ENCODE results near the gene CYP2B6.
A peak's percentile ranks its signal among the peaks of the same experiment; 100 is the strongest.

The CYP2B6 gene

GRCh38 chr19:41064974-41065569, 74.0 kb downstream of the CYP2B6 start:
- Histone ChIP-seq H3K36me3 (ENCODE audit: low read depth) (no peaks in the 10 kb centered on the region), H3K4me1 (ENCODE audit: insufficient read depth, poor library complexity, severe bottlenecking) (no peaks in the 10 kb centered on the region), H3K27me3 (ENCODE audit: insufficient read depth, poor library complexity, severe bottlenecking) (no peaks in the 10 kb centered on the region), H3K4me3 (ENCODE audit: severe bottlenecking) (no peak overlapping the region), H3K9me3 (ENCODE audit: severe bottlenecking) (no peaks in the 10 kb centered on the region), H3K27ac (ENCODE audit: poor library complexity, severe bottlenecking) (no peak overlapping the region)
- no peak for TF ChIP-seq CTCF (IDR thresholded peaks at IDR 0.05; ENCODE audit: poor library complexity, severe bottlenecking)
- no peak for DNase-seq (ENCODE audit: low spot score)
- peak; percentile 36; the same call in 1 of the 3 replicates for ATAC-seq (ENCODE audit: low read depth)

Data from RWPE2 (cell line).